ENCODE data around the gene CTAG1A. TPM values are rescaled to one million over a fixed set of nuclear protein-coding genes. Genes with fewer than 3 reads are reported as not detected.
A peak's percentile ranks its signal among the peaks of the same experiment; 100 is the strongest.
"Not testable (repeated sequence)": the region's sequence is repeated elsewhere in the genome, so short reads cannot be mapped to it uniquely, and the experiment has no call there.

CTAG1A gene
- polyA plus RNA-seq (ENCODE audit: insufficient read length in 12 of 12) = not detected
- long read RNA-seq, donor 1 = 0 reads
- long read RNA-seq, donor 2 = 0 reads
- long read RNA-seq, donor 3 = 0 reads
- long read RNA-seq, donor 4 = 0 reads
- long read RNA-seq, donor 5 = 0 reads
- long read RNA-seq, donor 6 = 0 reads
- long read RNA-seq, donor 7 = 0 reads
- long read RNA-seq, donor 8 = 0 reads
- long read RNA-seq, donor 9 = 0 reads
- long read RNA-seq, donor 10 = 0 reads
- long read RNA-seq, donor 11 = 0 reads

GRCh38 chrX:154584585-154585183 is at the start of gene CTAG1A:
CTAG1A (plus strand) TSS chrX:154585133; CDS start chrX:154585207, 74 bp downstream.
- DNase-seq = not testable (repeated sequence)

- no peak for DNase-seq
Observed at GRCh38 chrX:154535892-154536291, 49.0 kb upstream of the CTAG1A start.

DNA sequence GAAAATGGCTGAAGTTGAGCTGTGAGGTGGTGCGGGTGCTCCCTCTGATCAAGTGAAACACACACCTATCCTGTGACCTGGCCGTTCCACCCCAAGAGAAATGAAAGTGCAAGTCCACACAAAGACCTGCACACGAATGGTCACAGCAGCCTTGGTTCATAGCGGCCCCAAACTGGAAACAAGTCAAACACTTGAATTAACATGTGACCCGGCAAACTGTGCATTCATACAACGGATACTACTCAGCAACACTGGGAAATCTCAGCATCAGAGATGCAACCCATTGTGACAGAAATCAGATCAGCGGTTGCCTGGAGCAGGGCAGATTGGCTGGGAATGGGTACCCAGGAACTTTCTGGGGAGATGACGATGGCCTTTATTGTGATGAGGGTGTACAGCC is 45.9 kb upstream of the CTAG1A start:
- DNase-seq = no peak

GRCh38 chrX:154540365-154540764 is 44.6 kb upstream of the CTAG1A start:
- not testable (repeated sequence) for DNase-seq

- no peak for DNase-seq
Observed at GRCh38 chrX:154540897-154541535, 43.9 kb upstream of the CTAG1A start.

DNA sequence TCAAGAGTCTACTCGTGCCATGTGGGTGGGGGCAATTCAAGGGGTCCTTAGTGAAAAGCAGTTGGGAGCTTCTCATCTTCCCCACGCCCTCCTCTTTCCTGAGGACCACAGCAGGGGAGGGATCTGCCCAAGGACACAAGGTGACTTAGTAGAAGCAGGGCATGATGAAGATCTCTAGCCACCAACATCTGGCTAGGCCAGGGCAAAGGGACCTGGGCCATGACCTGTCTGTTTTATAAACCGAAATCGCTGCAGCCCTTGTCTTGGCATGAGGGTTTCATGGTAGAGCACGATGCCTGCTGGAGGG is 43.4 kb upstream of the CTAG1A start:
- DNase-seq = no peak

DNA sequence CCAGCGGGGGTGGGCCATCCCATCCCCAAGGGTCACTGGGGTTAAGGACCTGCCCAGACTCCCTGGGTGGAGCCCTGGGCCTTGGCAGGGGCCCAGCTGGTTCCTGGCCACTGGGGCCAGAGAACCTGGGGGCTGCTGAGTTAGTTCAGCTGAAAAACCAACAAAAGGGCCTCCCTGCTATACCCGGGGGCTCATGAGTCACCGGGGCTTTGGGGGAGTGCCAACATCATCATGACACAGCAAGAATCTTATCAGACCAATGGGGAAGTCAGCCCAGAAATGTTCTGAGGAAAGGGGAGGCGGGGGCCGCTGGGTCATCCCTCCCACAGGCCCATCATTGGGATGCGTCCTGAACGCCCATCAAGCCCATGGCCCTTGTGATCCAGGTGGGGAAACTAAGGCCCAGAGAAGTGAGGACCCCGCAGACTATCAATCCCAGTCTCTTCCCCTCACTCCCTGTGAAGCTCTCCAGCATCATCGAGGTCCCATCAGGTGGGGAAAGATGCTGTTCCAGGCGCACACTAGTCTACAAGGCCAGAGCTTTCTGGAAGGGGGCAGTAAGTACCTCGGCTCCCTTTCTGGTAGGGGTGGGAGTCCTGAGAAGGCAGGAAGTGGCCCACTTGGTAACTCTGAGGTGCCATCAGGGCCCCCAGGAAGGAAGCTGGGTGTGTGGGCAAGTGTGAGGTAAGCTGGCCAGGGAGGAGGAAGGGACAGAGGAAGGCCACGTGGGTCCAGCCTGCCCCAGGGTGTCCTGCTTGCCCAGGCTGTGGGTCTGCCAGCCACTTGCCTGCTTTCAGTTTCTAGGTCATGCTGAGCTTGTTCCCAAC is 42.8 kb upstream of the CTAG1A start:
- no peak for DNase-seq

GRCh38 chrX:154542723-154543424 is 42.1 kb upstream of the CTAG1A start:
- no peak for DNase-seq

GRCh38 chrX:154545673-154546274 is 39.2 kb upstream of the CTAG1A start:
- no peak for DNase-seq

GRCh38 chrX:154546354-154547244 is 38.3 kb upstream of the CTAG1A start, which contains the start of gene G6PD:
G6PD (minus strand) TSS chrX:154546846; CDS start chrX:154546155, 691 bp downstream.
- DNase-seq = peak; percentile 25

GRCh38 chrX:154547245-154548027 is 37.5 kb upstream of the CTAG1A start, which contains the start of gene IKBKG:
IKBKG (plus strand) TSS chrX:154547620; CDS start chrX:154552003, 4,383 bp downstream.
- DNase-seq = peak; percentile 91

DNA sequence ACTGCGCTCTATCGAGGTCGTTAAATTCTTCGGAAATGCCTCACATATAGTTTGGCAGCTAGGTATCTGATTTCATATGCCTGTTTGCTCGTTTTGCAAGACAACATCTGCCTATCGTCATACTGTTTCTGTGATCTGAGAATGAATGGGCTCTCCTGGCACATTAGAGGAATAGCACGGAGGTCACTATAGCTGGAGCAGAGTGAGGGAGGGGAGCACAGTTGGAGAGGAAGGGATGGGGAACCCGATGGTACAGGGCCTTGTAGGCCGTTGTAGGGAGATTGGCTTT is 37.0 kb upstream of the CTAG1A start:
- DNase-seq = no peak

DNA sequence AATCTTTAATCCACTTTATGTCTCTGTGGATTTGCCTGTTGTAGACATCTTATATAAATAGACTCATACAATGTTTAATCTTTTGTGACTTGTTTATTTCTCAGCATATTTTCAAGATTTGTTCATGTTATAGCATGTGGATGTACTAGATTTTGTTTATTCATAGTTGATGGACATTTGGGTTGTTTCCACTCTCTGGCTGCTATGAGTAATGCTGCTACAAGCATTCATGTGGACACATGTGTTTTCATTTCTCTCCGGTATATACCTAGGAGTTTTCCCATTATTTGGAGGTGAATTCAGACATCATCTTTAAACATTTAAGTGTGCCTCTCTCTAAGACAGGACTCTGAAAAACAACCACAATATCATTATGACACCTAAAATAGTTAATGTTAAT is 35.2 kb upstream of the CTAG1A start:
- no peak for DNase-seq

DNA sequence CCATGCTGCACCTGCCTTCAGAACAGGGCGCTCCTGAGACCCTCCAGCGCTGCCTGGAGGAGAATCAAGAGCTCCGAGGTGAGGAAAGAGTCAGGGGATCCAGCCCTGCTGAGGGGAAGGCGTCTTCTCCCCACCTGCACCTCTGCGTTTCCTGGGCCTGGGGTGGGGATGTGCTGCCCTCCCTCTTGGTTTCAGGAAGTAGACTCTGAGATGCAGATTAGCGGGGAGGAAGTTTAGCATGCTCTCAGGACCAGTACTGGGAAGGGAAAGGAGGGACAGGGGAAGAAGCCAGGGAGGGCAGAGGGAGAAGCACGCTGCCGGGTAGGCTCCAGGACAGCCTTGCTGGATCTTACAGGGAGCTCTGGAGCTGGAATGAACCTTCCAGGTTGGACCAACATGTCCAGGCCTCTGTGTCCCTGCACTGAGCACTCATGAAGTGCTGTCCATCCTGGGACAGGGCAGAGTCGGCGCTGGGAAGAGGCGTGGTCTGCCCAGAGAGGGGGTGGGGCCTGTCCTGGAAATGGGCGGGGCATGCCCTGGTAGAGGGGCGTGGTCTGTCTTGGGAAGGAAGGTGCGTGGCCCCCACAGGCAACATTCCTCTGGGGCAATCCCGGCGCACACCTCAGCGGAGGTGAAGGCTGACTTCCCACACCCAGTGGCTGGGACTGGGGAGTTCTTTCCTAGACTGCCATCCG is 32.7 kb upstream of the CTAG1A start:
- DNase-seq = not testable (repeated sequence)

DNA sequence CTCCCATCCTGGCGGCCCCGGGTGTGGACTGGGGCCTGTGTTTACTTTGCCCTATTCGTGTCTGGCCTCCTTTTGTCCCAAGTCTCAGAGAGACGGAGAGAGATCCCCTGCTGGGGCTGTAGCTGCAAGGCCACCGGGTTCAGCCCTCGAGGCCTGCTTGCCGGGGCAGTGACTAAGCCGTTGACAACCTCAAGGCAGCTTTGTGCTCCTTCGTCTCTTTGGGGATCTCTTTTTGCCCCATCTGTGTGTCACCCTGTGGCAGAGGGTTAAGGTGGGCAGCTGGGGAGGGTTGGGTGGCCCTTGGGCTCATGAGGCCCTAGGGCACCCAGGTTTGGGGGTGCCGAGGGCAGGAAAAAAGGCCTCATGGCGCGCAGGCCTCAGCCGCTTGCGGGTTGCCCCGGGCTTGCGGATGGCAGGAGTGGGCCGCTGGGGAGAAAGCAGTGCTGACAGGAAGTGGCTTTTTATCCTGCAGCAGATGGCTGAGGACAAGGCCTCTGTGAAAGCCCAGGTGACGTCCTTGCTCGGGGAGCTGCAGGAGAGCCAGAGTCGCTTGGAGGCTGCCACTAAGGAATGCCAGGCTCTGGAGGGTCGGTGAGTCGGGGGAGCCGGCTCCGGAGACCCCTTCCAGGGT is 26.8 kb upstream of the CTAG1A start:
- DNase-seq = not testable (repeated sequence)

DNA sequence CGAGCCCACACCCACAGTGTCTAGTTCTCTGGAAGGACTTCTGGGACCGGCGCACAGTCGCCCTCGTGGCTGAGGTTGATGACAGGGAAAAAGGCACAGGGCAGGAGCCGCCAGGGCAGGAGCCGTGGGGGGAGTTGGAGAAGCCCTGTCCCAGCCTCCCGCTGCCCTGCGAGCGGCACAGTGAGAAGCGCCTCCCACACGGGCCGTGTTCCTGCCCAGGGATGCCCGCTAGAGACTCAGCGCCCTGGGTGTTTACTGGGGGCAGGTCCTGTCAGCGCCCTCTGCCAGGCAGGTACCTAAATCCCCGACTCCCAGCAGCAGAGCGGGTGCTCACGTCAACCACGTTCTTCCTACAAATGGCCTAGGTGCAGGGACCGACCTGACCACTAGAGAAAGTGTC is 26.0 kb upstream of the CTAG1A start:
- DNase-seq = not testable (repeated sequence)

GRCh38 chrX:154560326-154560725 is 24.6 kb upstream of the CTAG1A start:
- not testable (repeated sequence) for DNase-seq

DNA sequence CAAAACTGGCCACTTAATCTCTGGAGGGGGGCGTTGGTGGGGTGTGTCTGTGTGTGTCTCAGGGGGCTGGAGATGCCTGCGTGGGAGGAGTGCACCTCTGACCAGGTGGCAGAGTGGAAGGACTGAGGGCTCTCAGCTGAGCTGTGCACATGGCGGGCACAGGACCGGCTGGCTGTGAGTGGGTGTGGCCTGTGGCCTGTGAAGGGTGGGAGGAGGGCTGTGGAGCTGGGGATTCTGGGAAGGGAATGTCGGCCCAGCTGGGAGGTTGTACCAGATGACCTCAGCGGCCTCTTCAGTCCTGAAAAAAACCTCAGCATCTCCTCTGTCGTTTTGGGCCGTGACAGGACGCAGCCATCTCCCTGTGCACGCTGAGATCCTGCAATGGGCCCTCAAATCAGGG is 22.6 kb upstream of the CTAG1A start:
- not testable (repeated sequence) for DNase-seq

Data from muscle of arm (tissue), 14 donors.